Measurements from ENCODE around the gene TSC22D3.
A peak's percentile ranks its signal among the peaks of the same experiment; 100 is the strongest.

Gene TSC22D3

DNA sequence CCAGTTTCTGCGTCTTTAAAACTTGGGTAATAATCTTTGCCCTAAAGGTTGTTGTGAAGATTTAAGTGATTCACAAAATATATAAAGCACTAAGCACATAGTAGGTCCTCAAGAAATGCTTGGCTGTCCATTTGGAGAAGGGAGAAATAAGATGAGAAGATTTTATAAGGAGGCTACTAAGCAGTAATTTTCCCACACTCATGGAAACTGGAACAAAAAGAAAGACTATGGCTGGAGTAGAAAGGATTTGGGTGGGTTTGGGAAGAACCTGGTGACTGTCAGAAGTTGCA is 100.3 kb downstream of the TSC22D3 start:
- no peaks in the 10 kb centered on the region for H3K79me2 ChIP-seq (ENCODE audit: insufficient read depth, low read length)
- no peak overlapping the region for H3K9ac ChIP-seq (ENCODE audit: low read depth, low read length)
- DNase-seq (no peak), ATAC-seq (ENCODE audit: insufficient read depth, low read depth) (no peak)
- no peaks in the 10 kb centered on the region; the same call in 1 of the 2 replicates for H4K20me1 ChIP-seq (ENCODE audit: insufficient read depth, low read length)
- H3K4me1 ChIP-seq (ENCODE audit: insufficient read depth, low read length) = peaks cover 27% of the 10 kb centered on the region
- no peak overlapping the region for H2AFZ ChIP-seq (ENCODE audit: low read depth, low read length)
- no peak overlapping the region for H3K4me2 ChIP-seq (ENCODE audit: insufficient read depth, low read length)
- H3K27me3 ChIP-seq (ENCODE audit: insufficient read depth, low read length, poor library complexity) = peaks cover 2% of the 10 kb centered on the region
- no peaks in the 10 kb centered on the region for H3K36me3 ChIP-seq (ENCODE audit: insufficient read depth, low read length)
- TF ChIP-seq, protein P1, sequence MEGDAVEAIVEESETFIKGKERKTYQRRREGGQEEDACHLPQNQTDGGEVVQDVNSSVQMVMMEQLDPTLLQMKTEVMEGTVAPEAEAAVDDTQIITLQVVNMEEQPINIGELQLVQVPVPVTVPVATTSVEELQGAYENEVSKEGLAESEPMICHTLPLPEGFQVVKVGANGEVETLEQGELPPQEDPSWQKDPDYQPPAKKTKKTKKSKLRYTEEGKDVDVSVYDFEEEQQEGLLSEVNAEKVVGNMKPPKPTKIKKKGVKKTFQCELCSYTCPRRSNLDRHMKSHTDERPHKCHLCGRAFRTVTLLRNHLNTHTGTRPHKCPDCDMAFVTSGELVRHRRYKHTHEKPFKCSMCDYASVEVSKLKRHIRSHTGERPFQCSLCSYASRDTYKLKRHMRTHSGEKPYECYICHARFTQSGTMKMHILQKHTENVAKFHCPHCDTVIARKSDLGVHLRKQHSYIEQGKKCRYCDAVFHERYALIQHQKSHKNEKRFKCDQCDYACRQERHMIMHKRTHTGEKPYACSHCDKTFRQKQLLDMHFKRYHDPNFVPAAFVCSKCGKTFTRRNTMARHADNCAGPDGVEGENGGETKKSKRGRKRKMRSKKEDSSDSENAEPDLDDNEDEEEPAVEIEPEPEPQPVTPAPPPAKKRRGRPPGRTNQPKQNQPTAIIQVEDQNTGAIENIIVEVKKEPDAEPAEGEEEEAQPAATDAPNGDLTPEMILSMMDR (IDR thresholded peaks at IDR 0.05; ENCODE audit: borderline replicate concordance, extremely low read depth, low read length, poor library complexity, severe bottlenecking) = no peak
- H3K9me3 ChIP-seq (ENCODE audit: insufficient read depth, low read length, severe bottlenecking) = no peaks in the 10 kb centered on the region
- H3K4me3 ChIP-seq (ENCODE audit: low read depth in 1 of 2, low read length in 2 of 2) = no peak overlapping the region
- no peak overlapping the region for H3K27ac ChIP-seq (ENCODE audit: low read length)

DNA sequence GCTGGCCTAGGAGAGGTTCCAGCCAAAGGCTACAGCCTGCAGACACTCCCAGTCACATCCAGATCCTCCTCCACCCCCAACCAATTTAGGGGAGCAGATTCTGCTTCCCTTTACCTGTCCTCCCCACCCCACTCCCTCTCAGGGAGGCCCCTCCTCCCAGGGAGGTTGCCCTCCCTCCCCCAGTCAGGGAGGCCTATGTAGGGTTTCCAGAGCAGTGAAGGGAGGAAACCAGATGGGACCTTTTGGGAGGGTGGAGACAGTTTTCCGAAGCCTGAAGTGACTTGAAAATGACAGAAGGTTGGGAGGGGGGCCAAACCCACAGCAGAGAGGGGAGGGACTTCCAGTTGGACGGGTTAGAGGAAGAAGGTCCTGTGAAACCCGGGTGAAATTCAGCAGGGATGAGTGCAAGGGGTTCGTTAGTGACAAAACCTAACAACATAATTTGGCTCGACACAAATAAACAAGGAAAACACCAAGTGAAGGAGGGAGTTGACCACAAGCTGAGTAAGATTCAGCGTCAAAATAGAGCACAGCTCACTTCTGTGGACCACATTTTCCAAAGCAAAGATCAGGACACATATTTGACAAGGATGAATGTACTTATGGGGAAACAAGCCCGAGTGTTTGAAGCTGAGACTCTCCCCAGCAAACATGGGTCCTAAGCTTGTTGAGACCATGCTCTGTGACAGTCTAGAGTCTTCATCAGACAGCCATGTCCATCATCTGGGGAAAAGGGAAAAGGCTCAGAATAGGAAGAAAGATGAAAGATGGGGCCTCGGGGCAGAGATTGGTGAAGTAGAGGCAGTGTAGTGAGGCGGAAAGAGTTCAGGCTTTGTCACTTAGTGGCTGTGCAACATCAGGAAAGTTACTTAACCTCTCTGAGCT is 100.9 kb downstream of the TSC22D3 start:
- Histone ChIP-seq H4K20me1 (ENCODE audit: insufficient read depth, low read length) (no peaks in the 10 kb centered on the region; the same call in 1 of the 2 replicates), H3K9me3 (ENCODE audit: insufficient read depth, low read length, severe bottlenecking) (no peaks in the 10 kb centered on the region), H3K9ac (ENCODE audit: low read depth, low read length) (no peak overlapping the region), H2AFZ (ENCODE audit: low read depth, low read length) (no peak overlapping the region), H3K36me3 (ENCODE audit: insufficient read depth, low read length) (no peaks in the 10 kb centered on the region), H3K27me3 (ENCODE audit: insufficient read depth, low read length, poor library complexity) (peaks cover 2% of the 10 kb centered on the region), H3K79me2 (ENCODE audit: insufficient read depth, low read length) (no peaks in the 10 kb centered on the region), H3K4me3 (ENCODE audit: low read depth in 1 of 2, low read length in 2 of 2) (no peak overlapping the region), H3K4me2 (ENCODE audit: insufficient read depth, low read length) (peak overlapping the region; percentile 30), H3K4me1 (ENCODE audit: insufficient read depth, low read length) (peaks cover 27% of the 10 kb centered on the region), H3K27ac (ENCODE audit: low read length) (no peak overlapping the region)
- DNase-seq = peak; percentile 7
- peak; percentile 10 for ATAC-seq (ENCODE audit: insufficient read depth, low read depth)
- TF ChIP-seq EZH2 (IDR thresholded peaks at IDR 0.05; ENCODE audit: borderline replicate concordance, low read depth, low read length, severe bottlenecking) = no peak
- TF ChIP-seq, protein P1 (IDR thresholded peaks at IDR 0.05; ENCODE audit: borderline replicate concordance, extremely low read depth, low read length, poor library complexity, severe bottlenecking) = no peak

DNA sequence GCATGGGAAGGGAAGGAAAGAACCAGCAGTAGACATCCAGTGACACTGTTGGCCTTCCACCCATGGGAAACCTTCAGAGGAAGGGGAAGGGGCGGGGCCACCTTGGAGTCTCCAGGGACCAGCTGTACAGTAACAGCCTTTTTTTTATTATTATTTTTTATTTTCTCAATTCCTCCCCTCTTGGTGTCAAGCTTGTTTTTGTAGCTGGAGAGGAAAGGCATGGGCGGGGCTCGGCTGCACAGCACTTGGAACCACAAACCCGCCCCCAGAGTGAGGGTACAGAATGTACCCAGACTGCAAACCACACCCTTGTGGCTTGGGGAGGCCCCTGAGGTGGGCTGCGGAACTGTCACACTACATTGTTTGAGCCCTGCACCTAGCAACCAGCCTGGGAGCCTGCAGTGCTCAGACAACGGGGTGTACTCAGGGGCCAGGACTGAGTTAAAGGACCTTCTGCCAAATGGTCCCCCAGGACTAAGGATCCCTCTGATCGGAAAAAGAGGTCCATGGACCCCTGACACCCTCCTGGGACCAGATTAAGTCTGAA is 101.6 kb downstream of the TSC22D3 start:
- H3K27ac ChIP-seq (ENCODE audit: low read length) = peak overlapping the region; percentile 65
- no peaks in the 10 kb centered on the region for H3K9me3 ChIP-seq (ENCODE audit: insufficient read depth, low read length, severe bottlenecking)
- ATAC-seq (ENCODE audit: insufficient read depth, low read depth) (peak; percentile 98), DNase-seq (peak; percentile 89)
- TF ChIP-seq, protein P1 (IDR thresholded peaks at IDR 0.05; ENCODE audit: borderline replicate concordance, extremely low read depth, low read length, poor library complexity, severe bottlenecking) = peak; percentile 15
- TF ChIP-seq EZH2 (IDR thresholded peaks at IDR 0.05; ENCODE audit: borderline replicate concordance, low read depth, low read length, severe bottlenecking) = no peak
- H3K36me3 ChIP-seq (ENCODE audit: insufficient read depth, low read length) = no peaks in the 10 kb centered on the region
- H3K4me3 ChIP-seq (ENCODE audit: low read depth in 1 of 2, low read length in 2 of 2) = no peak overlapping the region
- H3K79me2 ChIP-seq (ENCODE audit: insufficient read depth, low read length) = no peaks in the 10 kb centered on the region
- H4K20me1 ChIP-seq (ENCODE audit: insufficient read depth, low read length) = no peaks in the 10 kb centered on the region; the same call in 1 of the 2 replicates
- no peak overlapping the region for H3K9ac ChIP-seq (ENCODE audit: low read depth, low read length)
- peaks cover 2% of the 10 kb centered on the region for H3K27me3 ChIP-seq (ENCODE audit: insufficient read depth, low read length, poor library complexity)
- H3K4me2 ChIP-seq (ENCODE audit: insufficient read depth, low read length) = peak overlapping the region; percentile 36
- peaks cover 27% of the 10 kb centered on the region for H3K4me1 ChIP-seq (ENCODE audit: insufficient read depth, low read length)
- H2AFZ ChIP-seq (ENCODE audit: low read depth, low read length) = no peak overlapping the region
